NCI-H2227 treated with DMSO at 0.1 percent for 48 hours (cell line): ENCODE data around the gene ITGB2.
A peak's percentile ranks its signal among the peaks of the same experiment; 100 is the strongest.
"Not testable (repeated sequence)": the region's sequence is repeated elsewhere in the genome, so short reads cannot be mapped to it uniquely, and the experiment has no call there.

ENCODE experiments used
- DNase-seq: peaks from one replicate; lab custom pipeline; 2025; lab: John Stamatoyannopoulos, UW

The ITGB2 gene

DNA sequence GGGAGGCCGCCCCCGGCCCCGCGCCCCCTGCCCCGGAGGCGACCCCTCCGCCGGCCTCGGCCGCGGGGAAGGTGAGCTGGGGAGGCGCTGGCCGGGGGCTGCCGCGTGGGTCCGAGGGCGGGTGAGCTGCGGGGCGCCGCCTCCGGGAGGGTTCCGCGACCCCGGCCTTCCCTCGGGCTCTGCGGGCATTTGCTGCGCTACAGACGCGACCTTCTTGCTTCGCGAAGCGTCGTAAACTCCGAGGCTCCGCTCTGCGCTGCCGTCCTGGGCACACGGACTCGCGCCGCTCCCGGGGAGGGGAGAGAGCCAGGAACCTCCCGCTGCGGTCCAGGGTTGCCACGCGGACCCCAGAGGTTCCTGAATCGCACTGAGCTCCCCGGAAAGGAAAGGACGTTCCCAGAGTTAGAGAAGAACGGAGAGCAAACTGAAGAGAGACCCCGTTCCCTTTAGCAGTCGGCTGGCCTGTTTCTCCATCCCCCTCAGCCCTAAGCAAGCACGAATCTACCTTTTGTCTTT, 19.5 kb upstream of the ITGB2 start:
- DNase-seq = no peak

DNA sequence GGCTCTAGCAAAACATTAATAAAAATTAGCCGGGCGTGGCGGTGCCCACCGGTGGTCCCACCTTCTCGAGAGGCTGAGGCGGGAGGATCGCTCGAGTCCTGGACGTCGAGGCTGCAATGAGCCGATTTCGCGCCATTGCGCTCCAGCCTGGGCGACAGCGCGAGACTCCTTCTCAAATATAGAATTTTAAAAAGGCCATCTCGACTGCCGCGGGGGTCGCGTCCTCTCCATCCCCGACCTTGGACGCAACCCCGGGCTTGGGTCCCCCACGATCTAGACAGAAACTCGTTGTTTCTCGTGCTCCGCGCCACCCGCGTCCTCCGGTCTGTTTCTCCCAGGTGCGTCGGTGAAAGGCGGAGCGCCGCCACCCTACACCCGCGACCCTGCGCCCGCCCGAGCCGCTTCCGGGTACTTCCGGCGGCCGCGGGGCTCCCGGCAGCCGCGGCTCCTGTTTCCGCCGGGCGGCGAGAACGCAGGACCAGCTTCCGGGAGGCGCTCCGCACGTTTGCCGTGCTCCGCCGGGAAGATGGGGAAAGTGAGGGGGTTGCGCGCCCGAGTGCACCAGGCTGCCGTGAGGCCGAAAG, 18.9 kb upstream of the ITGB2 start, which contains the start of gene SLX9:
Gene SLX9 (plus strand): TSS at position 498 of the 584 bp plus-strand sequence. CDS start 29 bp downstream, at position 527.
- DNase-seq = peak; percentile 75

DNA sequence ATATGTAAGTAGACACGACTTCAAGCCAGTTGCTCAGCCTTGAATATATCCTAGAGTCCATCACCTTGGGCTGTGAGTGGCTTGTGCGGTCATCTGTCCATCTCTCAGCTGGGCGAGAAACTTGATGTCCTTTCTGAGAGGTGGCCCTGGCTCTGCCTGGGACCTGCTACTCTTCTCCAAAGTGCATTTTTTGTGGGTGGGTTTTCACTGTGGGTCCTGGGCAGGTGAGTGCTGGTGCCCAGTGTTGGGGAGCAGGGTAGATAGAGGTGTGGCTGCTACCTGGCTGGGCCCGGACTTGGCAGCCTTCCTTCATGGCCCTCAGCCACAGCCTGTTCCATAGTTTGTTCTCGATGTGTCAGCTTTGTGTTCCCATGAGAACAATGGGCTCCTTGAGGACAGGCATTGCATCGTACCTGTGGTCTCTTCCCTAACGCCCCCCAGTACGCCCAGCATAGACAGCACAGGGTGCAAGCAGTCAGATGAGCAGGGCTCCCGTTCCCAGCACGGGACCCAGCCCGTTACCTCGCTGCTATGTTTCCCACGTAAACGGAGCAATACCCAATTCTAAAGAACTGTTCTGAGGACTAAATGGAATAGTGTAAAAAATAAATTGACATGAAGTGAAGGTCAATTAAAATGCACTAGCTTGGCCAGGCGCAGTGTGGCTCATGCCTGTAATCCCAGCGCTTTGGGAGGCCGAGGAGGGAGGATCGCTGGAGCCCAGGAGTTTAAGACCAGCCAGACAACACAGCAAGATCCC, 18.3 kb upstream of the ITGB2 start:
- no peak for DNase-seq

DNA sequence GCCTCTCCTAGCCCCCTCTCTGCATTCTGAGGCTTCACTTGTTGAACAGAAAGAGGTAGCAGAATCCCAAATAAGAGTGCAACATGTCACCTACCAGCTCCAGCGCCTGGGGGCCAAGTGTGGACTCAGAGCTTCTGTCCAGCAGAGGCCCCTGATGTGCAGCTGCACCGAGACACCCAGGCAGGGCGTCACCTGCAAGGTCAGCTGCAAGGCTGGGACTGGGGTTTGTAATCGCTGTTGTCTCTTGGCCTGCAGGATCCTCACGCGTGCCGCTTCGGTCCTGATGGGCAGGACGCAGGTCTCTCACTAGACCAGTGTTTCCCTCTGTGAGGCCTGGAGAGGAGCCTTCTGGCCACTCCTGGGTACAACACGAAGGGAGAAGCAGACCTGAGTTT, 14.8 kb upstream of the ITGB2 start:
- no peak for DNase-seq

DNA sequence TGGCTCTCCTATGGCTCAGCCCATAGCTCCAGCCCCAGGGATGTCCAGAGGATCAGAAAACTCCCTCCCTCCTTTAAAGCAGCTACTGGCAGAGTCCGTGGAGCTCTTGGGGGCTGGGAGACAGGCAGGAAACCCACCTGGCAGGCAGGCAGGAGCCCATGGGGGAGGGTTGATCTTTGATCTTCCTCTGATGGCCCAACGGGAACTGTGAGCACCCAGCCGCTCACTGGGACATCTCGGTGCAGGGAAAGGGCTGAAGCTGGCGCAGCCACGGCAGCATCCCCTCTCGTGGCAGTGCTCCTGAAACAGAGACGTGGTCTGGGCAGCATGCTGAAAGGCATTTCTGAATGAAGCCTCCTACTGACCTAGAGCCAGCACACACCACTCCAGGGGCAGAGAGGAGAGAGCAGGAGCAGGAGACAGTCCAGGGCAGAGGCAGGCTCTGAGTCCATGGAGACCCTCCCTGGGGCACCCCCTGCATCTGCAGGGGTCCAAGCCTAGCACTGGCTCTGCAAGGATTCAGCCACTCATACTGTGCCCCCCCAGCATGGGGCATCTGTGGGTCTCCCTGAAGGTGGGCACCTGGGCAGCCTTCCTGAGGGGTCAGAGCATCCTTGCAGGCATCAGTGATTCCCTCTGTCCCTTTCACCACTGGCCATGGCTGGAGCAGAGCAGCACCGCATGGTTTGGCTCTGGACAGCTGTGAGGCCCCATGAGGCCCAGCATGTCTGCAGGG, 14.3 kb upstream of the ITGB2 start:
- no peak for DNase-seq

DNA sequence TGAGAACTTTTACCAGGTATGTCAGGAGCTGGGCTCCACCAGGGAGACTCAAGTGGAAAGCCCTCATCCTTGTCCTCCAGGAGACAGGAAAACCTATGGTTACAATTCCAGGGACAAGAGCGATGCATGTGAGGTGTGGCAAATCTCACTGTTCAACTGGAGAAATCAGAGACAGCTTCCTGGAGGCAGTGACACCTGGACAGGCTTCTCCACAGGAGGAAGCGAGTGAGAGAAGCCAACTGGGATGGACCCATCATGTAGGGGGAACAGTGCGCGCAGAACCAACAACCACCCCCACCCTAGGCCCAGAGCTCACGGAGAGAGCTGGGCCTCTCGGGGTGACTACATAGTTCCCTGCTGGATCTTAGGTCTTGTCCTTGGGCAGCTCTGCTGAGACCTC, 13.6 kb upstream of the ITGB2 start:
- no peak for DNase-seq

DNA sequence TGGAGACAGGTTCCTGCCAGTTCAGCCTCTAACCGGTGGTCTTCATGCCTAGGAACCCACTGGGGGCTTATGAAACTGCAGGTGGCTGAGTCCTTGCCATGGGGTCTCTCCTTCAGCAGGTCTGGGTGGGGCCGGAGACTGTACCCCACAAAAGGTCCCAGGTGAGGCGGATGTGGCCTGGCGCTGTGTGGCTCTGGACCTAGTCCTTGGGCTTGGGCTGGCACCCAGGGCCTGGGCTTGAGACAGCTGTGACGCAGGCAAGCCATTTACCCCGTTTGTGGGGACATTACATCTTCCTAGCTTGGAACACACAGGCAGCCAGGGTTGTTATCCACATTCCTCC, 13.2 kb upstream of the ITGB2 start:
- DNase-seq = no peak

DNA sequence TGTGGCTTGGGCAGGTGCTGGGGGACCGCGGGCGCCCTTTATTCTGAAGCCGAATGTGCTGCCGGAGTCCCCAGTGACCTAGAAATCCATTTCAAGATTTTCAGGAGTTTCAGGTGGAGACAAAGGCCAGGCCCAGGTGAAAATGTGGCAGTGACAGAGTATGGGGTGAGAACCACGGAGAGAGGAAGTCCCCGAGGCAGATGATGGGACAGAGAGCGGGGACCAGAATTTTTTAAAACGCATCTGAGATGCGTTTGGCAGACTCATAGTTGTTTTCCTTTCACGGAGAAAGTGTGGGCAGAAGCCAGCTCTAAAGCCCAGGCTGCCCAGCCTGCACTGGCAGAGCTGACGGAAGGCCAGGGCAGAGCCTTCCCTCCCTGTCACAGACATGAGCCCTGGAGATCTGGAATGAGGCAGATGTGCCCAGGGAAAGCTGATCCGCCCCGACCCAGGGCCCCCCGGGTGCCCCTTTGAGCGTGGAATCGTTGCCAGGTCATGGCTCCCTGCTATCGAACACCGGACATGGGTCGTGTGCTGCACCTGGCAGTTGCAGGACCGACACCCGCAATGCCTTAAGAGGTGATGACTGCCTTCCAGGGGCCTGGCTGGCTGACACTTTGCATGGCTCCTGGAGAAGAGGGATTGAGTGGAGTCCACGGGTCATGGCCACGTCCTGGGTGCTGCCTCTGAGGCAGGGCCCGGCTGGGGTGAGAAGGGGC, 12.7 kb upstream of the ITGB2 start:
- DNase-seq = no peak

DNA sequence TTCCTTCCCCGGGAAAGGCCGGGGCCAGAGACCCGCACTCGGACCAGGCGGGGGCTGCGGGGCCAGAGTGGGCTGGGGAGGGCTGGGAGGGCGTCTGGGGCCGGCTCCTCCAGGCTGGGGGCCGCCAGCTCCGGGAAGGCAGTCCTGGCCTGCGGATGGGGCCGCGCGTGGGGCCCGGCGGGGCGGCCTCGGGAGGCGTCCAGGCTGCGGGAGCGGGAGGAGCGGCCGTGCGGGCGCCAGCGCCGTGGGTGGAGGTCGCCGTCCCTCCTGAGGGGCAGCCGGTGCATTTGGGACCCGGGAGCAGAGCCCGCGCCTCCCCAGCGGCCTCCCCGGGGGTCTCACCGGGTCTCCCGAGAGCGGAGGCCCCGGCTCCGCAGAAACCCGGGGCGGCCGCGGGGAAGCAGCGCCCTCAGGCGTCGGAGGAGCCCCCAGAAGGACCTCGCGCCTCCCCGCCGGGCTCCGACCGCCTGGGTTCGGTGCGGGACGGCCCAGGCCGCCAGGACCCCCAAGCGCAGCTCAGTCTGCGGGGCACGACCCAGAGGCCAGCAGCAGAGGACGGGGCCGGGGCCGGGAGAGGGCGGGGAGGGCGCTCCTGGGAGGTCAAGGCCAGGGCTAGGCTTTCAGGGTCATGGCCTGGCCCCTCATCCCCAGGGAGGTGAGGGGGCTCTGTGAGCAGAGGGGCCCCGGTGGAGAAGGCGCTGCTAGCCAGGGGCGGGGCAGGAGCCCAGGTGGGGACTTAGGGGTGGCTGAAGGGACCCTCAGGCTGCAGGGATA, 11.9 kb upstream of the ITGB2 start:
- no peak for DNase-seq

DNA sequence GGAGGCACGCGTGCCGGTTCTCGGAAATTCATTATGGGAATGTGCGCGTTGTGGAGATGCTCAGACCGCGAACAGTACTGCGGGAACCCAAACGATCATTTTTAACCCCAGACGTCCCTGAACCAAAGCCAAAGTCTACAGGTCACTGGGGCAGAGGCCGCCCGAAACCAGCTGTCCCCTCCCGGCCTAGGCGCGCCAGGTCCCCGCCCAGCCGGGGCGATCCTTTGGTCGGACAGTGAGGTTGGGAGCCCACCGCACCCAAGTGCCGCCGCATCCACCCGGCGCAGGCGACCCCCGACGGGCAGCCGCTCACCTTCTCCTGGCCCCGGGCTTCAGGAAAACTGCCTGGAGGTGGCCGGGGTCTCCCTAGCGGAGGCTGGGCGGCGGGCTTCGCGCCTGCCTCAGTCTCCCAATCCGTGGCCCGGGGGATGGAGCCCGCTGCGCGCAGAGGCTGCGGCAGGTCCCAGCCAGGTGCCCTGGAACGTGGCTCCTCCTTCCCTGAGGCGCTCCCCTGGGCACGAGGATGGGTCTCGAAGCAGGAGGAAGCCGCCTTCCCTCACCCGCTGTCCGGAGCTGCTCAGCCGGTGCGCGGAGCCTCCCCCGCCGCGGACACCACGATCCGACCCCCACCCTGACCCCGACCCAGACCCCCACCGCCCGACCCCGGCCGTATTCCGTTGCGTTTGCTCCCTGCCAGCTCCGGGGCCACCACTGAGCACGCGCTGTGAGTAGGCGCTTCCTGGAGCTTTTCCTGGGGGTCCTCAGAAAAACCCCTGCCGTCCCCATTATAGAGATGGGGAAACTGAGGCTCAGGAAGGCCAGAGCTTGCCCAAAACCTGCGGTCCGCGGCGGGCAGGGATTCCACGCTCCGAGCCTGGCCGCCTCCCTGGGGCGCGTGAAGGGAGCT, 11.1 kb upstream of the ITGB2 start:
- no peak for DNase-seq

DNA sequence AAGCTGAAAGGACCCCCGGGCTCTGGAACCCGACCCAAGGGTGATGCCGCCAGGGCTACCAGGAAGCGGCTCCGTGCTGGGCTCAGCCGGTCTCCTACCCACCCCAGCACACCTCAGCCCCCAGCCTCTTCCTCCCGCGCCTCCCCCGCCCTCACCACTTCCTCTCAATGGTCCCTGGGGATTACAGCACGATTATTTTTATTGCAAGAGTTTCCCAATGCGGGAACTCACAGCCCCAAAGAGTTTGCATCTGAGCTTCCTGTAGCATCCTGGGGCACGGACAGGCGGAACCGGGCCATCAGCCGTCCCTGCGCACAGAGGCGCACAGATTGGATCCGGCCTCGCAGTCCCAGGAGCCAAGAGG, 10.4 kb upstream of the ITGB2 start:
- DNase-seq = no peak

DNA sequence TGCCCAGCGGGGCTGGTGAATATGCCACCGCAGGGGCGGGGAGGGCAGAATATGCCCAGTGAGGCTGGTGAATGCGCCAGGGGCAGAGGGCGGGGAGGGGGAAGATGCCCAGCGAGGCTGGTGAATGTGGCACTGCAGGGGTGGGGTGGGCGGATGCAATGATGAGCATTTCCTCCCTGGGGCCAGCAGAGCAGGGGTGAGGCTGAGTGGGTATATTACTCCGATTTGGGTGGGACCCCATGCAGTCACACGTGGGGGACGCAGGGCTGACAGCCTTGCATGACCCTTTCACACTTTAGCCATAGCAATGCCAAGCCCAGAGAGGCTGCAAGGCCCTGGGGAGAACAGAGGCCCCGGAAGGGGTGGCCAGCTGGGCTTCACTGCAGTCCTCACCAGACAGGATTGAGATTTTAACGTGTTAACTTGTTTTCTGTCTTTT, 9.9 kb upstream of the ITGB2 start:
- no peak for DNase-seq

DNA sequence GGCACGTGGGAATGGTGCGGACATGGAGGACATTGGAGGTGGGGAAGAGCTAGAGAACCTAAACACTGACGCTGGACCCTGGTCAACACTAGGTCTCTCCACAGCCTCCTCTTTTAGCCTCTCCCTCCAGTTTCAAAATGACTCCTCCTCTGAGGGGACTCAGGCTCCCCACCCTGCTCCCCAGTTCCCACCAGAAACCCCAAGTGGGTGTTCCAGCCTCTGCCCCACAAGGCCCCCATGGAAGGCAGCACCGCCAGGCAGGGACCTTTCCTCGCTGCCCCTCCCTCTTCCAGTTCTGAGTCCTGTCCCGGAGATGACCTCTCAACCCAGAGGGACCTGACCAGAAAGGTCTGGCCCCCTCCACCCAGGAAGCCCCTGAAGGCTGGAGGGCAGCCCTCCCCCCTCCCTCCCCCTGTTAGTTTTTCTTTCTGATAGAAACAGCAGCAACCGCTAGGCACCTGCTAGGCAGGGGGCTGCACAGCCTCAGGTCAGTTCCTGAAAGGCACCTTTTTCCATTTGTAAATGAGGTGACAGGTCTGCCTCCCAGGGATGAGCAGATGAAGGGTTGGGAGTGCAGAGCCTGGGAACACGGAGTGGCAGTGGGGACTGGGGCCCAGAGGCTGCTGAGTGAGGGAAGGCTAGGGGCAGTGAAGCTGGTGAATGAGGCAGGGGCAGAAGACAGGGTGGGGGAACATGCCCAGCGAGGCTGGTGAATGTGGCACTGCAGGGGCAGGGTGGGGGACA, 9.3 kb upstream of the ITGB2 start:
- DNase-seq = no peak

DNA sequence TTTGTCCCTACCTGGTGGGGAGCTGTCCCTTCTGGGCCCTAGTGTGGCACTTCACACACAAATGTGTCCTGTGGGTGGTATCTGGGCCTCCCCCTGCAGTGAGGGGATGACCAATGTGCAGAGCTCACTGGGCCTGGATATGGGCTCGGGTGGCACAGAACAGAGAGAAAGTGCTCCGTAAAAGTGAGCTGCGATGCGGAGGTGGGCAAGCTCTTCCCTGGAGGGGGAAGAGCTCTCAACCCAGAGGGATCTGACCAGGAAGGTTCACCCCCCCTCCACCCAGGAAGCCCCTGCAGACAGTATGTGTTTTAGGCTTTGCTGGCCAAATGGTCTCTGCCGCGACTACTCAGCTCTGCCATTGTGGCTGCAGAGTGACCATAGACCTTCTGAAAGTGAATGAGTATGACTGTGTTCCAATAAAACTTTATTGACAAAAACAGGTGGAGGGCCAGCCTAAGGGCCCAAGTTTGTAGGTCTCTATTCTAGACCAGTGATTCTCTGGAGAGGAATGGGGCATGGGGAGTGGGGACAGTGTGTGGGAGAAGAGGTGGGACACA, 8.6 kb upstream of the ITGB2 start:
- no peak for DNase-seq

DNA sequence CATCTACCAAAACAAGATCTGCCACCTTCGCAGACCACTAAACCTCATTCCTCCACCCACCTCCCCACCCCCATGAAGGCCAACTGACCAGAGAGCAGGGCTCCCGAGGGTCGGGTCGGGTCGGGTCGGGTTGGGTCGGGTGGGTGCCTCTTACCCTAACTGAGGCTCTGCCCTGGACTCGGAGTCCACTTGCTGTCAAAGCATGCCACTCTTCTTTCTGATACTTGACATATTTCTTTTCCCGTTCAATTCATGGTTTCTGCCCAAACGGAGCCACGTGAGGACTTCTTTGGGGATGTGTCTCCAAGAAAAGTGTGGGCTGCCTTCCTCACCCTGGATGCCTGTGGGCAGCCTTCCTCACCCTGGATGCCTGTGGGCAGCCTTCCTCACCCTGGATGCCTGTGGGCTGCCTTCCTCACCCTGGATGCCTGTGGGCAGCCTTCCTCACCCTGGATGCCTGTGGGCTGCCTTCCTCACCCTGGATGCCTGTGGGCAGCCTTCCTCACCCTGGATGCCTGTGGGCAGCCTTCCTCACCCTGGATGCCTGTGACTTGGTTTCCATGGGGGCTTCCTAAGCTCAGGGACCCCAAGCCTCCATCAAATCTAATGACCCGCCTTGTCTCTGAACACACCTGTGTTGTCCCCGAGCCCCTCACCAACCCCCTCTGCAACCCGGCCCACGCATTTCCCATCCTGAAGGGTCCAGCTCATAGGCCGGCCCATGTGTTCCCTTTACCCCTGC, 8.0 kb upstream of the ITGB2 start:
- not testable (repeated sequence) for DNase-seq

DNA sequence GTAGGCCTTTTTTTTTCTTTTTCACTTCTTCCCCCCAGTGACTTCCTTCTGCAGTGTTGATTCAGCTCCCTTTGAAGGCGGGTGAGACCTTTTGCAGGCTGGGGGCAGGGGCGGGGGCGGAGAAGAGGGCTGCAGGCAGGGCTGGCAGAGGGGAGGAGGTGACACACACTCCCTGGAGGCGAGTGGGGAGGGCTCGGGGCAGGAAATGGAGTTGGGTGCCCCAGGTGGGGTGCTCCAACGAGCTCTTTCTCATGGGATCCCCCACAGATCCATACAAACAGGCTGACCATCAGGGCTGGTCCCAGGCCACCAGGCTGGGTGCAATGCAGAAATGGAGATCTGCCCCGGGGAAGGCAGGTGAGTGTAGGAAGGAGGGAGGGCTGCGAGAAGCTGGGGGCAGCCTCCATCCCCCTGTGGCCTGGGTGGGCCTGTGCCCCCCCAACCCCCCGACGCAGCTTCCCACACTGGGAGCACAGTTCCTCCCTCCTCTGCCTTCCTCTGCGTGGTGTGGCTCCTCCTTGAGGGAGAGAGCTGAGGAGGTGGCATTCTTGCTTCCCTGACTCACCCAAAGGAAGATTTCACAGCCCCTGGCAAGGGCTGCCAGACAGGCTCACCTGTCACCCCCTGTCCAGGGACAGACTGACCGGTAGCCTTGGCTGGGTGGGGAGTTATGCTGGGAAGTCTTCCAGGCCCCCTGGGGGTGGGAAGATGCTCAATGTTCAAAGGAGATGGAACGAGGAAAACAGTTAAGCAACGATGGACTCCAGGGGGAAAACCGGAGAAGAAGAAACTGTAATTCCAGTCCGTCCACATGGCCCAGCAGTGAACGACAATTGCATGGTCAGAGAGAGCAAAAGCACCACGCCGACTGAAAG, 7.1 kb upstream of the ITGB2 start:
- DNase-seq = no peak

DNA sequence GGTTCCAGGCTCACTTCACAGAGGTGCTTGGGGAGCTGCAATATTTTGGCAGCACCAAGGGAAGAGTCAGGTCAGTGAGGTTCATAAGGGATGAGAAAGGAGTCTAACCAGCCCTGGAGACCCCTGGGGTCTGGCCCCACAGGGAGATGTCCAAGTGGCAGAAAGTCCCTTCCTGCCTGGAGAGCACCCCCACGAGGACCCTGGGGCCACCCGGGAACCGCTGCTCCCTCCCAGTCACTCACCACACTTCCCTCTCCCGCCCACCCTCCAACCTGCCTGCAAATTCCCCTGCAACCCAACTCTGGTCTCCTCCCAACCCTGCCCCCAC, 6.5 kb upstream of the ITGB2 start:
- DNase-seq = no peak
